Amygdala (tissue), 56 donors: ENCODE data around the gene PCP4L1.
"Not testable (repeated sequence)": the region's sequence is repeated elsewhere in the genome, so short reads cannot be mapped to it uniquely, and the experiment has no call there.

Experiments
- DNase-seq, 56 donors: peaks; one replicate each; lab custom pipeline; 2025; lab: John Stamatoyannopoulos, UW

The PCP4L1 gene

GRCh38 chr1:161258439-161259344 lies at the start of gene PCP4L1:
TSS of gene PCP4L1 (plus strand) at chr1:161258745. CDS start at chr1:161258975, 230 bp downstream.
- DNase-seq = peak in 49 of 56 donors; percentile 4 to 68 (median 38)

- peak in 39 of 56 donors; percentile 16 to 75 (median 55) for DNase-seq
Measured at GRCh38 chr1:161209790-161210409, 48.6 kb upstream of the PCP4L1 start.

- peak in 1 of 56 donors; percentile 12 for DNase-seq
Measured at GRCh38 chr1:161214369-161214768, 44.2 kb upstream of the PCP4L1 start.

- peak in 9 of 56 donors; percentile 5 to 37 (median 20) for DNase-seq
Measured at GRCh38 chr1:161215076-161215475, 43.5 kb upstream of the PCP4L1 start, which contains the start of gene FCER1G. TSS of gene FCER1G (plus strand) at chr1:161215295. CDS start at chr1:161215322, 27 bp downstream.

GRCh38 chr1:161216945-161217712 lies 41.4 kb upstream of the PCP4L1 start:
- DNase-seq = peak in 1 of 56 donors; percentile 22

- DNase-seq = no peak
Measured at GRCh38 chr1:161217831-161218230, 40.7 kb upstream of the PCP4L1 start.

GRCh38 chr1:161218301-161219077 lies 40.1 kb upstream of the PCP4L1 start:
- no peak for DNase-seq

GRCh38 chr1:161219078-161219892 lies 39.3 kb upstream of the PCP4L1 start:
- no peak for DNase-seq

GRCh38 chr1:161220002-161220401 lies 38.5 kb upstream of the PCP4L1 start:
- no peak for DNase-seq

GRCh38 chr1:161222175-161223019 lies 36.1 kb upstream of the PCP4L1 start:
- DNase-seq = no peak

- no peak for DNase-seq
Measured at GRCh38 chr1:161223805-161224694, 34.5 kb upstream of the PCP4L1 start.

- DNase-seq = not testable (repeated sequence)
Measured at GRCh38 chr1:161224695-161225087, 33.9 kb upstream of the PCP4L1 start.

GRCh38 chr1:161225178-161225533 lies 33.4 kb upstream of the PCP4L1 start:
- no peak for DNase-seq

- DNase-seq = peak in 55 of 56 donors; percentile 26 to 96 (median 86)
Measured at GRCh38 chr1:161225534-161226319, 32.8 kb upstream of the PCP4L1 start, which contains the start of gene TOMM40L. TSS of gene TOMM40L (plus strand) at chr1:161226060. CDS start at chr1:161226490, 430 bp downstream.

GRCh38 chr1:161226320-161226711 lies 32.2 kb upstream of the PCP4L1 start:
- peak in 2 of 56 donors; percentile 6 to 39 for DNase-seq

GRCh38 chr1:161226759-161227158 lies 31.8 kb upstream of the PCP4L1 start:
- no peak for DNase-seq
